AG10803 (cell line): Measurements from ENCODE around the gene MGST1.

Experiments used
- DNase-seq: peaks from one replicate; pipeline ENCODE4 v3.0.0; 2010; ENCODE audit warnings: low read depth
- H3K4me3 ChIP-seq: 2 replicates; pipeline ENCODE4 v1.5.1; 2011; ENCODE audit warnings: mild to moderate bottlenecking, low read length, control low read depth
- TF ChIP-seq, protein P1 (sequence below): conservative IDR thresholded peaks from 2 replicates; pipeline ENCODE4 v1.5.1; 2011; ENCODE audit warnings: mild to moderate bottlenecking, low read length, control low read depth, inconsistent platforms

MGST1 gene

DNA sequence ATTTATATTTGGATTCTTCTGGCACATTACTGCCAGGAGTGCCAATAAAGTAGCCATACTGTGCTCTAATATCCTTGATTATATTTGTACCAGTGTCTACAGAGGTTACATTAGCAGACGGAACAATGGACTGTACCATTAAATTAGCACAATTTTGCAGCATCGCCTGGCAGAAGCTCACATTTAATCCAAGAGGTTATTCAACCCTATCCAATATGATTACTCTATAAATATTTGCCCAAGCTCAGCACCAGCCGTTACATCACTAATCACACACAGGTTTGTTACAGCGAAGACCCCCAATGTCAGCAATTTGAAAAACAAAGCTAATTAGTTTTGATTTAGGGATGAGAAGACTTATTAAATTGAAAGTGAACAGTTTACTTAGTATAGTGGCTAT is 16.9 kb upstream of the MGST1 start:
- TF ChIP-seq, protein P1, sequence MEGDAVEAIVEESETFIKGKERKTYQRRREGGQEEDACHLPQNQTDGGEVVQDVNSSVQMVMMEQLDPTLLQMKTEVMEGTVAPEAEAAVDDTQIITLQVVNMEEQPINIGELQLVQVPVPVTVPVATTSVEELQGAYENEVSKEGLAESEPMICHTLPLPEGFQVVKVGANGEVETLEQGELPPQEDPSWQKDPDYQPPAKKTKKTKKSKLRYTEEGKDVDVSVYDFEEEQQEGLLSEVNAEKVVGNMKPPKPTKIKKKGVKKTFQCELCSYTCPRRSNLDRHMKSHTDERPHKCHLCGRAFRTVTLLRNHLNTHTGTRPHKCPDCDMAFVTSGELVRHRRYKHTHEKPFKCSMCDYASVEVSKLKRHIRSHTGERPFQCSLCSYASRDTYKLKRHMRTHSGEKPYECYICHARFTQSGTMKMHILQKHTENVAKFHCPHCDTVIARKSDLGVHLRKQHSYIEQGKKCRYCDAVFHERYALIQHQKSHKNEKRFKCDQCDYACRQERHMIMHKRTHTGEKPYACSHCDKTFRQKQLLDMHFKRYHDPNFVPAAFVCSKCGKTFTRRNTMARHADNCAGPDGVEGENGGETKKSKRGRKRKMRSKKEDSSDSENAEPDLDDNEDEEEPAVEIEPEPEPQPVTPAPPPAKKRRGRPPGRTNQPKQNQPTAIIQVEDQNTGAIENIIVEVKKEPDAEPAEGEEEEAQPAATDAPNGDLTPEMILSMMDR, result no peak
- DNase-seq, result no peak
- H3K4me3 ChIP-seq, result no peak overlapping the region

DNA sequence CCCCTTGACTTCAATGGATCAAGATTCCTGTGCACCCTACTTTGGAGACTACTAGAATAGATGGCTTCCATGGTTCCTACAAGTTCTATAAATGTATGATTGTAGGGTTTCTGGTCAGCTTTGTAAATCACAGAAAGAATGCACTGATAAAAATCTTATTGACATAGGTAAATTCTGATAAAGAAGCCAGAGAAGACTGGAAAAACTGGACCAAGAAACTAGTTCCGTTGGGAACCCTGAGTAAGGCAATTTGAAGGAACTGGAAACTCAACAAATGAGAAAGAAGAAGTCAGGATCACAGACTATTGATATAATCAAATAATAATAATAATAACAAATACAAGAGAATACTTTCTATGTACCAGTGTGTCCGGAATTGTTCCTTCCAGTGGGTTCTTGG is 15.4 kb upstream of the MGST1 start:
- DNase-seq, result no peak
- TF ChIP-seq, protein P1, result no peak
- H3K4me3 ChIP-seq, result no peak overlapping the region

DNA sequence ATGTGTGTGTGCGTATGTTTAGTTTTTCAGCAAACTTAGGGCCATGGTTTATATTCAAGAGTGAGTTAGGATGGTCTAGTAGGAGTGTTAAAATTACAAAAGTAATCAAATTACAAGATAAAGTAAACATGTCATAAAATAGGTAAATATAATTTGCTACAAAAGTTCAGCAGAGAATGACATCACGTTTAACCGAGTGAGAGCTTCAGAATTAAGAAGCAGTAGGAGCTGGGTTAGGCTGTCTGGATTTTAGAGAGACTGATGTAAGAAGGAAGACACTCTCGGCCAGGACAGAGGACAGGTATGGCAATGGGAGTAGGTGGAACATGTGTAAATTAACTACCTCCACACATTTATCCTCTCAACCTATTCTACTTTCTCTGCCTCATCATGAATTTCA is 11.6 kb upstream of the MGST1 start:
- H3K4me3 ChIP-seq, result no peak overlapping the region
- TF ChIP-seq, protein P1, result no peak
- no peak for DNase-seq

DNA sequence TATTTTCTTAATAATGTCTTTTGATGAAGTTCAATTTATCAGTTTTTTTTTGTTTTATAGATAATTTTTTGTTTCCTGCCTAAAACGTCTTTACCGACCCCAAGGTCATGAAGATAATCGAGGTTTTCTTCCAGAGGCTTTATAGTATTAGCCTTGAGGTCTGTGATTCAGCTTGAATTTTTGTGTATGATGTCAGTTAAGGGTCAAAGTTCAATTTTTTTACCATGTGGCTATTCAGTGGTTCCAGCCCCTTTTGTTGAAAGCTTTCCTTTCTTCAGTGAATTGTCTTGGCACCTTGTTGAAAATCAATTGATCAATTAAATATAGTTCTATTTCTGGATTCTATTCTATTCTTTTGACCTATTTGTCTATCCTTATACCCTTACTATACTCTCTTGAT is 3.2 kb upstream of the MGST1 start:
- DNase-seq, result no peak
- TF ChIP-seq, protein P1, result no peak

DNA sequence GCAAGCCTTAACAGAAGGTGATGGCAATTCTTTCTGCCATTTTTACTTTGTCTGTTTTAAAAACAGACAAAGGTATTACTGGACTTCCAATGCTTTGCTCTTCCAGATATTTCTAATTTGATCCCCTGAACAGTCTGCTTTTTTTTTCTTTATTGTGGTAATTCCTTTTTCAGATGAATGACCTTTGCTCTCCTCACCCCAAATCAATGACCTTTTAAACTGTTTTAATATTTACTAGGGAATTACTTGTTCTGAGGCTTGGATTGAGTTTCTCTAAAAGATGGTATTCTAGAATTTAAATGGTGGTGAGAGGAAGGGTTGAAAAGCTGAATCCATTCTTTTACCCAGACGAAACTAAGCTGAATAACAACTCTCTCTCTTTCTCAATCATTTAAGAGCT is 2.3 kb upstream of the MGST1 start:
- DNase-seq, result no peak
- H3K4me3 ChIP-seq, result no peak overlapping the region
- TF ChIP-seq, protein P1, result no peak

More for the DNA sequence above, 3.2 kb upstream of the MGST1 start:
- no peak overlapping the region for H3K4me3 ChIP-seq

DNA sequence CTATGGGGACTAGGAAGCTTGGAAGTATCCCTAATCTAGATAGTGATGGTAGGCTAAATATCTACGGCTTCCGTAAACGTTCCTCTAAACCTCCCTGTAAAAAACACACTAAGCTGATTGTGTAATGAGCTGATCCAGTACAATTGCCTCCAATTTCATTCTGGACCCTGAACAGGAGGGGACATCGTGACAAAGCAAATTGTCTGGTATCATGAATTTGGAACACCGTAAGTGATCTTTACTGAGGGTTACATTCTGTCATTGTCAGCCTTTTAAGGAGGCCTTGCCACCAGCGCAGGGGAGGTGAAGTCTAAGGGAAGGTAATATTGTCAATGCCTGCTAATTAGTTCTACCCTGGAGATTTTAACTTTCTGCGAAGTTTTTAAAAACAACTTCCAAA is 487 bp upstream of the MGST1 start:
- no peak for DNase-seq
- H3K4me3 ChIP-seq, result peak overlapping the region; percentile 68
- TF ChIP-seq, protein P1, result no peak

DNA sequence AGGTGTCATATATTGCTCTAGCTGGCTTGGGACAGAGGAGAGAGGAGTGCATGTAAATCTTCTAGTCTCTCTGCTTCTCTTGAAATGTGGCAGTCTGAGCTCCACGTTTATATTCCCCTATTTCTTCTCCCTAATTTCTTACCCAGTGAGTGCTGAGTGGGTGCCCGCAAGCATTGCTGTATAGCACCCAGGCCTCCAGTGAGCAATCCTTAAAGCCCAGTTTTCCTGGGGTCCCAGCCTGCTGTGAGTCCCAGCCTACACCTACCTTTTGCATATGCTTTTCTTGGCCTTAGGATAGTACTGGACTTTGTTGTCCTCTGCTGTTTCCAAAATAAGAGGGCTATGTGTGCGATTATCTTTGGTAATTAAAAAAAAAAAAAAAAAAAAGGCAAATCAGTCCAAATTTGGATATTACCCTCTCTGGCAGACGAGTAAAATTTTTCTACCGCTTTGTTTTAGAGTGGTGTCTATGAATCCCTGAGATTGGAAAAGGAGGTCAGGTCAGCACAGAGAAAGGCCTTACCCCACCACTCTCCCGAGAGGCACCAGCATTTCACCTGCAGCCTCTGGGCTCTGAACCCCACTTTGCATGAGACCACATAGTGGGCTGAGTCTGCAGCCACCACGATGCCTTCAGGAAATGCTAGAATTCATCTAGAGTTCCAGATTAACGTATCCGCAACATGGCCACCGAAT is 1.1 kb downstream of the MGST1 start:
- TF ChIP-seq, protein P1, result no peak
- peak overlapping the region; percentile 68 for H3K4me3 ChIP-seq
- DNase-seq, result peak; percentile 16
